SK-N-SH (cell line): ENCODE measurements around the gene UGGT2. TPM values are rescaled to one million over a fixed set of nuclear protein-coding genes. Genes with fewer than 3 reads are reported as not detected.

ENCODE experiments used
- CTCF ChIA-PET: fragments of 300-600, 350-600 bp; formaldehyde crosslinking; extraction: SDS; loops from one replicate; lab custom pipeline; 2021; lab: Yijun Ruan, JAX
- POLR2A ChIA-PET: fragments of 350-600 bp; sonication (Branson Sonifier 250); formaldehyde crosslinking; extraction: SDS; loops from one replicate; lab custom pipeline; 2020; ENCODE audit warnings: antibody characterized with exemption, inconsistent platforms; lab: Yijun Ruan, JAX
- DNase-seq: peaks from one replicate; pipeline ENCODE4 v3.0.0; 2012
- H2AFZ ChIP-seq: fragments of 200-600 bp; sonication (generic); 2 replicates; pipeline ENCODE4 v1.8.1; 2016; ENCODE audit warnings: antibody characterized with exemption, mild to moderate bottlenecking, low read depth
- H3F3A ChIP-seq: fragments of 200-600 bp; sonication (generic); replicated peaks from 2 replicates; pipeline ENCODE3; 2016; ENCODE audit warnings: antibody characterized with exemption, mild to moderate bottlenecking; ENCODE audit not compliant: insufficient read depth
- H3K27ac ChIP-seq, 2 experiments: fragments of 200-500 bp in 1 of 2; fragments of 200-600 bp in 1 of 2; sonication (Bioruptor generic) in 1 of 2; sonication (generic), shearing (Covaris generic) in 1 of 2; 2 replicates each; pipeline versions ENCODE4 v1.5.1 to v1.6.1; 2014 to 2016; ENCODE audit warnings: low read depth in 2 of 2, inconsistent platforms in 1 of 2, low read length in 1 of 2, mild to moderate bottlenecking in 1 of 2, mixed read lengths in 1 of 2
- H3K27me3 ChIP-seq: fragments of 200-600 bp; sonication (generic), shearing (Covaris generic); 2 replicates; pipeline ENCODE4 v1.6.1; 2016; ENCODE audit warnings: mixed run types; ENCODE audit not compliant: insufficient read depth
- H3K36me3 ChIP-seq, 2 experiments: fragments of 200-500 bp in 1 of 2; fragments of 200-600 bp in 1 of 2; sonication (Bioruptor generic) in 1 of 2; sonication (generic) in 1 of 2; replicated peaks in 1 of 2; 2 replicates each; pipeline versions ENCODE3 to v1.5.1; 2014 to 2016; ENCODE audit warnings: low read length in 1 of 2, mild to moderate bottlenecking in 1 of 2; ENCODE audit not compliant: insufficient read depth in 2 of 2, control insufficient read depth in 1 of 2
- H3K4me1 ChIP-seq, 2 experiments: fragments of 200-500 bp in 1 of 2; fragments of 200-600 bp in 1 of 2; sonication (Bioruptor generic) in 1 of 2; sonication (generic), shearing (Covaris generic) in 1 of 2; 2 replicates each; pipeline versions ENCODE4 v1.5.1 to v1.6.1; 2014 to 2016; ENCODE audit warnings: low read depth in 1 of 2, low read length in 1 of 2, mixed run types in 1 of 2; ENCODE audit not compliant: insufficient read depth in 2 of 2, control insufficient read depth in 1 of 2
- H3K4me2 ChIP-seq: fragments of 200-600 bp; sonication (generic), shearing (Covaris generic); 2 replicates; pipeline ENCODE4 v1.6.1; 2017; ENCODE audit warnings: mixed run types
- H3K4me3 ChIP-seq, 2 experiments: fragments of 200-500 bp in 1 of 2; fragments of 200-600 bp in 1 of 2; sonication (Bioruptor generic) in 1 of 2; sonication (generic), shearing (Covaris generic) in 1 of 2; 2 replicates each; pipeline versions ENCODE4 v1.5.1 to v1.8.1; 2014 to 2016; ENCODE audit warnings: low read depth in 2 of 2, inconsistent platforms in 1 of 2, low read length in 1 of 2, mild to moderate bottlenecking in 1 of 2, mixed read lengths in 1 of 2, moderate library complexity in 1 of 2
- H3K79me2 ChIP-seq: fragments of 200-600 bp; sonication (generic); 2 replicates; pipeline ENCODE4 v1.8.1; 2017; ENCODE audit warnings: mild to moderate bottlenecking; ENCODE audit not compliant: insufficient read depth
- H3K9ac ChIP-seq: fragments of 200-600 bp; sonication (generic); 2 replicates; pipeline ENCODE4 v1.6.1; 2017; ENCODE audit warnings: mixed run types
- H3K9me2 ChIP-seq: fragments of 200-600 bp; sonication (generic); 2 replicates; pipeline ENCODE4 v1.6.1; 2017; ENCODE audit warnings: mixed run types
- H3K9me3 ChIP-seq: fragments of 200-600 bp; sonication (generic); 2 replicates; pipeline ENCODE4 v1.6.1; 2017; ENCODE audit warnings: mixed run types, mild to moderate bottlenecking, moderate library complexity
- H4K20me1 ChIP-seq: fragments of 200-600 bp; sonication (generic); 2 replicates; pipeline ENCODE4 v1.6.1; 2017; ENCODE audit warnings: mild to moderate bottlenecking, mixed run types; ENCODE audit not compliant: insufficient read depth
- ELF1 ChIP-seq: IDR thresholded peaks from 2 replicates; pipeline ENCODE4 v1.4.0; 2012
- EZH2phosphoT487 ChIP-seq: fragments of 200-600 bp; sonication (generic); IDR thresholded peaks from 2 replicates; pipeline ENCODE4 v1.6.1; 2017; ENCODE audit warnings: low read depth, mixed run types, mild to moderate bottlenecking, antibody characterized with exemption, moderate library complexity, borderline replicate concordance
- FOXJ3 ChIP-seq: sonication (generic); formaldehyde crosslinking; IDR thresholded peaks from 2 replicates; pipeline ENCODE4 v1.5.1; 2020; ENCODE audit warnings: mild to moderate bottlenecking, missing genetic modification reagents
- GABPA ChIP-seq: IDR thresholded peaks from 2 replicates; pipeline ENCODE4 v1.4.0; 2012; ENCODE audit warnings: low read depth, mild to moderate bottlenecking
- GATA2 ChIP-seq: sonication (generic); formaldehyde crosslinking; IDR thresholded peaks from 2 replicates; pipeline ENCODE4 v1.5.0; 2020; ENCODE audit warnings: mild to moderate bottlenecking, missing genetic modification reagents
- JUND ChIP-seq: IDR thresholded peaks from 2 replicates; pipeline ENCODE4 v1.4.0; 2012
- MXI1 ChIP-seq: IDR thresholded peaks from 2 replicates; pipeline ENCODE4 v1.6.1; 2012; ENCODE audit warnings: mild to moderate bottlenecking, low read depth, low read length, improper control_type of control experiment
- NRF1 ChIP-seq: IDR thresholded peaks from 2 replicates; pipeline ENCODE4 v1.6.1; 2012; ENCODE audit warnings: low read depth, mild to moderate bottlenecking, low read length
- RAD21 ChIP-seq: IDR thresholded peaks from 2 replicates; pipeline ENCODE4 v1.6.1; 2012; ENCODE audit warnings: mild to moderate bottlenecking, low read length
- RFX5 ChIP-seq: IDR thresholded peaks from 2 replicates; pipeline ENCODE4 v1.6.1; 2012; ENCODE audit warnings: mild to moderate bottlenecking, improper control_type of control experiment, low read length
- SIN3A ChIP-seq: IDR thresholded peaks from 2 replicates; pipeline ENCODE4 v1.6.1; 2012; ENCODE audit warnings: low read depth, mild to moderate bottlenecking, low read length, moderate library complexity, borderline replicate concordance
- TAF1 ChIP-seq: IDR thresholded peaks from 2 replicates; pipeline ENCODE4 v1.6.1; 2012; ENCODE audit warnings: low read depth, mild to moderate bottlenecking, low read length, moderate library complexity, borderline replicate concordance
- TCF12 ChIP-seq: IDR thresholded peaks from 2 replicates; pipeline ENCODE4 v1.4.0; 2012
- TEAD4 ChIP-seq: IDR thresholded peaks from 2 replicates; pipeline ENCODE4 v1.4.0; 2012; ENCODE audit warnings: mild to moderate bottlenecking, borderline replicate concordance; ENCODE audit not compliant: insufficient read depth
- YY1 ChIP-seq: IDR thresholded peaks from 2 replicates; pipeline ENCODE4 v1.4.0; 2012; ENCODE audit warnings: low read depth, mild to moderate bottlenecking
- WGBS: methylation state at CpG from one replicate; pipeline ENCODE4 v1.1.6; 2017; ENCODE audit warnings: low lambda C conversion rate; 5-methylcytosine and 5-hydroxymethylcytosine counted together
- polyA plus RNA-seq, 3 experiments: library from polyadenylated mRNA; depleted of rRNA; stranded (reverse); fragments of >200 nt; gene quantifications; 2 replicates each; pipeline ENCODE4 v1.2.3, GENCODE V29; 2012
- TF ChIP-seq, protein P1 (sequence below): IDR thresholded peaks from 2 replicates; pipeline ENCODE4 v1.6.1; 2012; ENCODE audit warnings: mild to moderate bottlenecking, low read depth, low read length, moderate library complexity
- TF ChIP-seq, protein P2 (sequence below): IDR thresholded peaks from 2 replicates; pipeline ENCODE4 v1.4.0; 2012; ENCODE audit warnings: low read depth
- TF ChIP-seq, protein P3 (sequence below): IDR thresholded peaks from 2 replicates; pipeline ENCODE4; 2012

Gene UGGT2
- polyA plus RNA-seq, 1 of the 3 experiments (the other 2 are of a cell fraction): 13.3 TPM

DNA sequence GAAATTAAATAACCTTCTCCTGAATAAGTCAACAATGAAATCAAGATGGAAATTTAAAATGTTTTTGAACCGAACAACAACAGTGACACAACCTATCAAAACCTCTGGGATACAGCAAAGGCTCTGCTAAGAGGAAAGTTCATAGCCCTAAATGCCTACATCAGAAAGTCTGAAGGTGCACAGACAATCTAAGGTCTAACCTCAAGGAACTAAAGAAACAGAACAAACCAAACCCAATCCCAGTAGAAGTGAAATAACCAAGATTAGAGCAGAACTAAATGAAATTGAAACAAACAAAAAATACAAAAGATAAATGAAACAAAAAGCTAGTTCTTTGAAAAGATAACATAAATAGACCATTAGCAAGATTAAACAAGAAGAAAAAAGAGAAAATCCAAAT lies 9.0 kb downstream of the UGGT2 start:
- TF ChIP-seq, protein P1, sequence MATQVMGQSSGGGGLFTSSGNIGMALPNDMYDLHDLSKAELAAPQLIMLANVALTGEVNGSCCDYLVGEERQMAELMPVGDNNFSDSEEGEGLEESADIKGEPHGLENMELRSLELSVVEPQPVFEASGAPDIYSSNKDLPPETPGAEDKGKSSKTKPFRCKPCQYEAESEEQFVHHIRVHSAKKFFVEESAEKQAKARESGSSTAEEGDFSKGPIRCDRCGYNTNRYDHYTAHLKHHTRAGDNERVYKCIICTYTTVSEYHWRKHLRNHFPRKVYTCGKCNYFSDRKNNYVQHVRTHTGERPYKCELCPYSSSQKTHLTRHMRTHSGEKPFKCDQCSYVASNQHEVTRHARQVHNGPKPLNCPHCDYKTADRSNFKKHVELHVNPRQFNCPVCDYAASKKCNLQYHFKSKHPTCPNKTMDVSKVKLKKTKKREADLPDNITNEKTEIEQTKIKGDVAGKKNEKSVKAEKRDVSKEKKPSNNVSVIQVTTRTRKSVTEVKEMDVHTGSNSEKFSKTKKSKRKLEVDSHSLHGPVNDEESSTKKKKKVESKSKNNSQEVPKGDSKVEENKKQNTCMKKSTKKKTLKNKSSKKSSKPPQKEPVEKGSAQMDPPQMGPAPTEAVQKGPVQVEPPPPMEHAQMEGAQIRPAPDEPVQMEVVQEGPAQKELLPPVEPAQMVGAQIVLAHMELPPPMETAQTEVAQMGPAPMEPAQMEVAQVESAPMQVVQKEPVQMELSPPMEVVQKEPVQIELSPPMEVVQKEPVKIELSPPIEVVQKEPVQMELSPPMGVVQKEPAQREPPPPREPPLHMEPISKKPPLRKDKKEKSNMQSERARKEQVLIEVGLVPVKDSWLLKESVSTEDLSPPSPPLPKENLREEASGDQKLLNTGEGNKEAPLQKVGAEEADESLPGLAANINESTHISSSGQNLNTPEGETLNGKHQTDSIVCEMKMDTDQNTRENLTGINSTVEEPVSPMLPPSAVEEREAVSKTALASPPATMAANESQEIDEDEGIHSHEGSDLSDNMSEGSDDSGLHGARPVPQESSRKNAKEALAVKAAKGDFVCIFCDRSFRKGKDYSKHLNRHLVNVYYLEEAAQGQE: no peak
- no peak for TF ChIP-seq MXI1
- TF ChIP-seq GATA2 (CRISPR knock-in tag): no peak
- no peak for TF ChIP-seq YY1
- TF ChIP-seq TAF1: no peak
- no peak for TF ChIP-seq EZH2phosphoT487
- no peak for TF ChIP-seq RAD21
- no peak for TF ChIP-seq GABPA
- TF ChIP-seq ELF1: no peak
- TF ChIP-seq TCF12: no peak
- no peak for TF ChIP-seq SIN3A
- no peak for TF ChIP-seq RFX5
- TF ChIP-seq JUND: no peak
- TF ChIP-seq, protein P2, sequence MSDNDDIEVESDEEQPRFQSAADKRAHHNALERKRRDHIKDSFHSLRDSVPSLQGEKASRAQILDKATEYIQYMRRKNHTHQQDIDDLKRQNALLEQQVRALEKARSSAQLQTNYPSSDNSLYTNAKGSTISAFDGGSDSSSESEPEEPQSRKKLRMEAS: no peak
- TF ChIP-seq, all 33 proteins: peak for 0
- Histone ChIP-seq H3K4me1 (no peaks in the 10 kb centered on the region), H3K9ac (no peak overlapping the region), H3K27me3 (no peaks in the 10 kb centered on the region), H3K4me3 (no peak overlapping the region), H3K27ac (no peak overlapping the region), H3K9me3 (no peaks in the 10 kb centered on the region), H2AFZ (no peak overlapping the region), H3K4me2 (no peak overlapping the region), H3K79me2 (peaks cover 99% of the 10 kb centered on the region), H4K20me1 (peaks cover 19% of the 10 kb centered on the region), H3F3A (no peaks in the 10 kb centered on the region), H3K36me3 (no peaks in the 10 kb centered on the region), H3K9me2 (no peaks in the 10 kb centered on the region)
- CTCF ChIA-PET: interaction anchor here (2.2 kb wide), 1 partner anchor 24 kb away, joined by 5 read pairs; no protein-coding TSS in a partner anchor
- POLR2A ChIA-PET: no interaction called here
- DNase-seq: no peak
- WGBS: 97% methylated on average over 1 of the region's 1 CpG

DNA sequence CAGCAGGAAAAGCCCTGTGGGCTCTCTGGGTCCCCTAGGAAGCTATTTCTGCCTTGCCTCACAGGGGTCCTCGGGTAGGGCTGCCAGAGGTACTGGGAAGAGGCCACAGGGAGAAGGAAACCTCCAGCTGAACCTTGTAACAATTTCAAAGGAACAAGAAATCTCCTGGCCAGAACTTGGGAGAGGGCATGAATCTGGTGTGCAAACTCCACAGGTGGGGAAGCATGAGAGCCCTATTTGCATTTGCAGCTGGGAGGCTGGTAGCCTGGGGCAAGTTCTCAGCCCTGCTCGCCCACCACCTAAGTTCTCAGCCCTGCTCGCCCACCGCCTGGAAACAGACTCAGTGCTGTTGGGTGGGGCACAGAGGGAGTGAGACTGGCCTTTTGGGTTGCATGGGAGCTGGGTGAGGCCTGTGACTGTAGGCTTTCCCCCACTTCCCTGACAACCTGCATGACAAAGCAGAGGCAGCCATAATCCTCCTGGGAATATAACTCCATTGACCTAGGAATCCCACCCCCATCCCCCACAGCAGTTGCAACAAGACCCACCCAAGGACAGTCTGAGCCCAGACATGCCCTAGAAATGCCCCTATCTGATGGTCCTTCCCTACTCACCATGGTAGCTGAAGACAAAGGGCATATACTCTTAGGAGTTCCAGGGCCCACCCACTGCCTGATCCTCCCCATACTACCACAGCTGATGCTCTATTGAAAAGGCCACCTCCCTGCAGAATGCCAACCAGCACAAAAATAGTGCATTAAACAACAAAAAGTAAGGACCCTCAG lies 11.7 kb downstream of the UGGT2 start:
- no peaks in the 10 kb centered on the region for H3K4me1 ChIP-seq
- no peaks in the 10 kb centered on the region for H3K9me2 ChIP-seq
- H3K27me3 ChIP-seq: no peaks in the 10 kb centered on the region
- H3K4me3 ChIP-seq: no peak overlapping the region
- H3K4me2 ChIP-seq: no peak overlapping the region
- WGBS: 94% methylated on average over 3 of the region's 4 CpGs
- ChIA-PET CTCF (interaction anchor here (1.5 kb wide), 1 partner anchor 21 kb away, joined by 4 read pairs; no protein-coding TSS in a partner anchor), POLR2A (no interaction called here)
- no peak overlapping the region for H2AFZ ChIP-seq
- H3K9me3 ChIP-seq: no peaks in the 10 kb centered on the region
- no peak for DNase-seq
- no peak overlapping the region for H3K9ac ChIP-seq
- H3K36me3 ChIP-seq: no peaks in the 10 kb centered on the region
- H3K27ac ChIP-seq: no peak overlapping the region
- H3F3A ChIP-seq: no peaks in the 10 kb centered on the region
- H4K20me1 ChIP-seq: peaks cover 20% of the 10 kb centered on the region
- peaks cover 98% of the 10 kb centered on the region for H3K79me2 ChIP-seq
- TF ChIP-seq, protein P2: no peak
- TF ChIP-seq NRF1 (no peak), JUND (no peak), FOXJ3 (CRISPR knock-in tag) (no peak), GABPA (no peak), TEAD4 (no peak)
- TF ChIP-seq, protein P3, sequence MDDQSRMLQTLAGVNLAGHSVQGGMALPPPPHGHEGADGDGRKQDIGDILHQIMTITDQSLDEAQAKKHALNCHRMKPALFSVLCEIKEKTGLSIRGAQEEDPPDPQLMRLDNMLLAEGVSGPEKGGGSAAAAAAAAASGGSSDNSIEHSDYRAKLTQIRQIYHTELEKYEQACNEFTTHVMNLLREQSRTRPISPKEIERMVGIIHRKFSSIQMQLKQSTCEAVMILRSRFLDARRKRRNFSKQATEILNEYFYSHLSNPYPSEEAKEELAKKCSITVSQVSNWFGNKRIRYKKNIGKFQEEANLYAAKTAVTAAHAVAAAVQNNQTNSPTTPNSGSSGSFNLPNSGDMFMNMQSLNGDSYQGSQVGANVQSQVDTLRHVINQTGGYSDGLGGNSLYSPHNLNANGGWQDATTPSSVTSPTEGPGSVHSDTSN: no peak
